Measurements from ENCODE around the gene ASPRV1.

The ASPRV1 gene

GRCh38 chr2:69988086-69988635, 26.7 kb upstream of the ASPRV1 start:
- DNase-seq: no peak

DNA sequence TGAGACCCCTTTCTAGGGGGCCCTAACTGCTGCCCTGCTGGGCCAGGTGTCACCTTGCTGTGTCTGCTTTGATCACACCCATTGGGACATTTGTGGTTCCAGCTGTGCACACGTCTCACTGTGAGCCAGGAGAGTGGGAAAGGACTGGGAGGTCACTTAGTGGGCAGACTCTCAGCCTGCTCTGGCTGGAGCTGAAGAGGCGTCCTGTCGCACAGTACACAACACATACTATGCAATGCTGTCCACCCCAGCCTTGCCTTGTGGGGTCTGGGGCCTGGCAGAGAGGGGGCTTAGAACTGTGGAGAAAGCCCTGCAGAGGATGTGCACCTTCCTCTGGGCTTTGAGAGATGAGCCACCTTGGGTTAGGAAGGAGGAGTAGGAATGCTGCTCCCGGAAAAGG, 25.3 kb upstream of the ASPRV1 start:
- DNase-seq: no peak

DNA sequence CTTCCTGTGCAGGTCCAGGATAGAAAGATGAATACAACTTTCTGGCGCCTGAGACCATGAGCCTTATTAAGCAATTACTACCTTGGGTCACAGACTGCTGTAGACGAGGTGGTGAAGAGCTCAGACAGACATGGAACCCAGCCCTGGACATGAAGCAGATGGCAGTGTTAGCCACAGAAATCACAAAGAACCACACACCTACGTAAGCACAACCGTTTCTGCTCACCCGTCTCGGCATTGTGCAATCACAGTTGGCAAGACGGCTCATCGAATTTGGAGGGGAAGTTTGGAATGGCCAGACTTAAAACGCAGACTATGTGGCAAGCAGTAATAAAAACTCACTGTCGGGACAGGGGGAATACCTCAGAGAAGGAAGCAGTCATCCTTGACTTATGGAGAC, 24.3 kb upstream of the ASPRV1 start:
- DNase-seq: no peak

- no peak for DNase-seq
Measured at GRCh38 chr2:69985216-69985615, 23.8 kb upstream of the ASPRV1 start.

DNA sequence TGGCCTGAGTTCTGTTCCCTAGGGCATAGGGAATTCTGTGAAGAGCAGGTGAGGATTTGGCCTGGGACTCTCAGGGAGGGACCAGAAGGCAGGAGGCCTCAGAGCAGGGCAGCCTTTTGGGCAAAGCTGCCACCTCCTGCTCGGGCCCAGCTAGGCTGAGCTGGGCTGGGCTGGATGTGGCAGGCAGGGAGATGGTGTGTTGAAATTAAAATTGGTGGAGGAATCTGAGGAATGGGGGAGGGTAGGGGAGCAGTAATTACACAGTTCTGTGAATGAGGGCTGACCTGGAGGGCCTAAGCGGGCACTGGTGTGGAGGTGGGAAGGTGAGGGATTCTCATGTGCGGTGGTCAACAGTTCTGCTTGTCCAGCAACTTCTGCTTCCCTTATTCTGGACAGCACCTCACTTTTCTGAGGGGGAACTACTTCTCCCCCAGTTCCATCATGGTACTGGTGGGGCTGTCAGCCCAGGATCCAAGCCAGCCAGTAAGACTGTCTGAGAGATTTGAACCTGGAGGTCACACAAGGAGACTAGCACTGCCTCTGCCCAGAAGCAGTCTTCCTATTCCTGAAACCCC, 22.0 kb upstream of the ASPRV1 start:
- no peak for DNase-seq

DNA sequence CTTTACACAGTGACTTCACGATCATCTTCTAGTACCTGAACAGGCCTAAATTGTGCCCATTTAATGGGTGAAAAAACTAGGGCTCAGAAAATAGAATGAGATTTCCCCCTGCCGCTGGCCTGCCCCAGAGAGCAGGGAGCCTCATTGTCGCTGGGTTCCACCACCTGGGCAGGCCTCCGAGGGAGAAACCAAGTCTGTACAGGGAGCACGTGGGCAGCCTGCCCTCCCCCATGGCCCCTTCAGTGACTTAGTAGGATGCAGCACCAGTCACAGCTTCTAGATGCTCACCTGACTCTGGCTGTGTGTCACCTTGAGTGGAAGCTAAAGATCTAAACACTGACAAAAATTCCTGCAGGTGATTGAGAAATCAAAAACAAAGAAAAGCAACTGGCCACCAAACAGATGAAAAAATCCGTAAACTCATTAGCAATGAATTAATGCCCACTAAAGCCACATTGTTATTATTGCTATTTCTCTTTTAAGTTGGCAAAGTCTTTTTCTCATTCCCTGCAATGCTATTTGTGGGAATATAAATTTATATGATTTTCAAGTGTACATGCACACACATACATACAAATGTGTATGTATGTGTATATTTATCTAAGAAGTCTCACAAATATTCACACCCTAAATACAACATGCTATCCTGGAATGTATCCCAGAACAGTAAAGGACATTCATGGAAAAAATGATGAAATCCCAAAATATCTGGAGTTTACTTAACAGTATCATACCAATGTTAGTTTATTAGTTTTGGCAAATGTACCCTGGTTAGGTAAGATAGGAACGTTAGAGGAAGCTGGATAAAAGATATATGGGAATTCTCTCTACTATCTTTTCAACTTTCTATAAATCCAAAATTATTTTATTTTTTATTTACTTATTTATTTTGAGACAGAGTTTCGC, 18.7 kb upstream of the ASPRV1 start:
- no peak for DNase-seq

- DNase-seq: no peak
Measured at GRCh38 chr2:69977906-69978482, 16.6 kb upstream of the ASPRV1 start.

DNA sequence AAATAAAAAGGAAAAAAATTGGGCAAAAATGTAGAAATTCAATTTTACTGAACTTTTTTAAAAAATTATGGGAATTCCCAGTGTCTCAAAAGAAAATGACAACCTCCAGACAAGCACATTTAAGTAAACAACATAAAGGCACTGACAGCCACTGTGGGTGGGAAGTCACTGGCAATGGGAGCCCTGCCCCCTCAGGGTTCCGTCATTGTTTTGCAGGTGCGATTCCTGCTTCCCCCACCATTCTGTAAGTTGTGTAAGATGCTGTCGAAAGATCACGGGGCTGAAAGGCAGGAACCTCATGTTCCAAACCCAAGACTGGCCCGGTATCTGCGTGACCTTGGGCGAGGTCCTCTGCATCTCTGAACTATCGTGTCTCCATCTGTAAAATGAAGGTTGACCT, 15.8 kb upstream of the ASPRV1 start:
- no peak for DNase-seq

GRCh38 chr2:69975853-69976462, 14.5 kb upstream of the ASPRV1 start:
- no peak for DNase-seq

- no peak for DNase-seq
Measured at GRCh38 chr2:69975136-69975852, 13.9 kb upstream of the ASPRV1 start.

GRCh38 chr2:69973335-69973735, 11.9 kb upstream of the ASPRV1 start:
- no peak for DNase-seq

DNA sequence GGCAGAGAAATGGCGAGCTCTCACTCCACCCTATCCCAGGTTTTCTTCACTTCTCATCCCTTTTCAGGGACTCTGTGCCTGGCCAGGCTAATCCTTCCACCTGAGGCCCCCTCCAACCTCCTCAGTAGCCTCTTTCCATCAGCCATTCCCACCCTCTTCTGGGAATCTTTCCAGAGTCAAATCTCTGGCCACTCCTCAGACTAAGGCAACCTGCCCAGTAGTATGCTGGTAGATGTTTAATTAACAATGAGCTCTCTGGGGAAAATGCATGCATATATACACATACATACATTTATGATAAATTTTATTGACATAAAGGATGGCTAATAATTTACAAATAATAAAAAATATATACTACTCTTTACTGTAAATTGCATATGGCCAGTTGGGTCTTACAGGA, 11.4 kb upstream of the ASPRV1 start:
- DNase-seq: no peak

DNA sequence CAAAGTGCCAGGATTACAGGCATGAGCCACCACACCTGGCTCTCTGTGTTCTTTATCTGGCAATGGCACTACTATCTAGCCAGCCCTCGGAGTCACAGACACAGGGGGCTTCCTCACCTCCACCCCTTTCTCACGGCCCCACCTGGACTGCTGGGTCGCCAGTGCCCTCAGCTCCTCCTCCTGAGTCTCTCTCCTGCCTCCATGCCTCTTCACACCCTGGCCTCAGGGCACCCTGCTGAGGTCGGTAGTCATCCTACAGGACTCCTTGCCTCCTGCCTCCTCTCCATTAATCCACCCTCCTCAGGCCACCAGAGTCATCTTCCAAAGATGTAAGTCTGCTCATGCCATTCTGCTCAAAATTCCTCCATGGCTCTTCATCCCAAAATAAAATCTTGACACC, 8.6 kb upstream of the ASPRV1 start:
- DNase-seq: no peak

GRCh38 chr2:69969126-69969983, 7.9 kb upstream of the ASPRV1 start:
- DNase-seq: no peak

DNA sequence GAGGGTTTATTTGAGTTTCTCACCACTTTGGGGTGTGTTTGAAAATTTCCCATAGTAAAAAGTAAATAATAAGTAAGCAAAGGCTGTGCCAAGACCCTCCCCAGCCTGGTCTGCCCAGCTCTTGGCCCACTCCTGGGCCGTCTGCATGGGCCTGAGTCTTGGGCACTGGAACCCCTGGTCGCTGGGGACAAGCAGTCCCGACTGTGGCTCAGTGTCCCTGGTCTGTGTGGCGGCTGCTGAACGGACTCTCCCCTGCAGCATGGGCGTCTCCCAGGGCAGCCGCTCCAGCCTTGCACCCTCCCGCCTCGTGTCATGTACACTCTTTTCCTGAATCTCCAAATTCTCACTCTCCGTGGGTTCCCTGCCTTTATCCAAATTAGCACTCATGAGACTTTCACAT, 7.2 kb upstream of the ASPRV1 start:
- DNase-seq: no peak

- no peak for DNase-seq
Measured at GRCh38 chr2:69966496-69966895, 5.1 kb upstream of the ASPRV1 start.

GRCh38 chr2:69965756-69966445, 4.5 kb upstream of the ASPRV1 start:
- no peak for DNase-seq

DNA sequence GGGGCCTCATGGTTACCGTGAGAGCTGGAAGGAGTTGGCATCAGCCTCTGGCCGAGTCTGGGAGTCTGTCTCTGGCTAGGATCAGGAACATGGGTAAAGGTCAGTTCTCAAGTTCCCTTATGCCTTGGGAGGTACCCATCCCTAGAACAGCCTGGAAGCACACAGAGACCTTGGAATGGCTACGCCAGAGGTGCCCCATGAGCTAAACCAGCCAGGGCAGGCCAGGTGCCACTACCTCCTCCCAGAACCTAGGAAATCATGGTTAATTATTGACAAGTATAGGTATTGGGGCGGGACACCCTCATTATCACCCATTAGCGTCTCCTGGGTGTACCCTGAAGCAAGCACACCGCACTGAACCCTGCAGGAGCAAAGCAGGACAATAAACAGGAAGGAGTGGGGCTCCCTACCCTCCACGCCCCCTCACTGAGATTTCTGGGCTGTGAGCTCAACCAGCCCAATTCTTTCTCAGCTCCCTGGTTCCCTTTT, 3.0 kb upstream of the ASPRV1 start:
- no peak for DNase-seq

DNA sequence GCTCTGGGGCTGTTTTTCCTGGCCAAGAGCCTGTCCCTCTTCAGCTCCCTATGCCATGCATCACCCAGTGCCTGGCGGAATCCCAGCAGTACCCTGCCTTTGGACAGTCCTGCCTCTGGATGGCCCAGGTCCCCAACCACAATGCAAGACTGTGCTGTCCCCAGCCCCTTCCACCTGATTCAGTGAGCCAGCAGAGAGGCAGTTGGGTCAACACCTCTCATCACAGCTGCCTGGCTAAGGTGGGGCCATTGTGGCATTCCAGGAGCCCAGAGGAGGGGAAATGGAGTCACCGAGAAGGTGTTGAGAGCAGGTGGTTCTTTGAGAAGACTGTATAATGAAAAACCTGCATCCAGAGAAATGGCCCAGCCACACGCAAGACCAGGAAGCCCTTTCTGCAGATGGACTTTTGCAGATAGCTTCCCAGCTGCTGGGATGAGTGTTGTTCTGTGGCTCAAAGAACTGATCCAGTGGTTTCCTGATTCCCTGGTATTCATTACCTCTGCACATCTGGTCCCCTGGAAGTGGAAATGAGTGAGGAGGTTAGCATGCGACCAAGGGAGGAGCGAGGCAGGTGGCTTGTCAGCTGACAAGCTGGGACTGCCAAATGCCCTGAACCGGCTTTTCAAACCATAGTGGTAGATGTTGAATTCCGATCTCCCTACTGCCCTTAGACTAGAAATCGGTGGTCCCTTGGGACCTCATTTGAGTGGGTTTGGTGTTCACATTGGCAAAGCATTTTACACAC, 1.7 kb upstream of the ASPRV1 start:
- no peak for DNase-seq

GRCh38 chr2:69960821-69961220, 610 bp downstream of the ASPRV1 start:
- DNase-seq: no peak

Data from activated CD4-positive, alpha-beta T cell treated with anti-CD3 and anti-CD28 coated beads for 4 hours (primary cell).